ENCODE results near the gene HIF1A. TPM values are rescaled to one million over a fixed set of nuclear protein-coding genes. Genes with fewer than 3 reads are reported as not detected.

Gene HIF1A
- total and polyA plus RNA-seq, 2 of the 13 experiments (the other 11 are each of a cell fraction or from before 2014, with no cell fraction given): 41.0 to 126 TPM

DNA sequence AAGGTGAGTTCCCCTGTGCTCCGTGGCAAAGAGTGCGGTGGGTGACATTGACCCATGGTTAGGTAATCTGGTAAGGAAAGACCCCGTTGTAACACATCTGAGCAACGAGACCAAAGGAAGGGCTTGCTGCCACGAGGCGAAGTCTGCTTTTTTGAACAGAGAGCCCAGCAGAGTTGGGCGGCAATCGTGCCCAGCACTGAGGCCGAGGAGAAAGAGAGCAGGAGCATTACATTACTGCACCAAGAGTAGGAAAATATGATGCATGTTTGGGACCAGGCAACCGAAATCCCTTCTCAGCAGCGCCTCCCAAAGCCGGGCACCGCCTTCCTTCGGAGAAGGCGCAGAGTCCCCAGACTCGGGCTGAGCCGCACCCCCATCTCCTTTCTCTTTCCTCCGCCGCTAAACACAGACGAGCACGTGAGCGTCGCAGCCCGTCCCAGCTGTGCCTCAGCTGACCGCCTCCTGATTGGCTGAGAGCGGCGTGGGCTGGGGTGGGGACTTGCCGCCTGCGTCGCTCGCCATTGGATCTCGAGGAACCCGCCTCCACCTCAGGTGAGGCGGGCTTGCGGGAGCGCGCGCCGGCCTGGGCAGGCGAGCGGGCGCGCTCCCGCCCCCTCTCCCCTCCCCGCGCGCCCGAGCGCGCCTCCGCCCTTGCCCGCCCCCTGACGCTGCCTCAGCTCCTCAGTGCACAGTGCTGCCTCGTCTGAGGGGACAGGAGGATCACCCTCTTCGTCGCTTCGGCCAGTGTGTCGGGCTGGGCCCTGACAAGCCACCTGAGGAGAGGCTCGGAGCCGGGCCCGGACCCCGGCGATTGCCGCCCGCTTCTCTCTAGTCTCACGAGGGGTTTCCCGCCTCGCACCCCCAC is at the start of gene HIF1A (continued):
- TF ChIP-seq, protein P1, sequence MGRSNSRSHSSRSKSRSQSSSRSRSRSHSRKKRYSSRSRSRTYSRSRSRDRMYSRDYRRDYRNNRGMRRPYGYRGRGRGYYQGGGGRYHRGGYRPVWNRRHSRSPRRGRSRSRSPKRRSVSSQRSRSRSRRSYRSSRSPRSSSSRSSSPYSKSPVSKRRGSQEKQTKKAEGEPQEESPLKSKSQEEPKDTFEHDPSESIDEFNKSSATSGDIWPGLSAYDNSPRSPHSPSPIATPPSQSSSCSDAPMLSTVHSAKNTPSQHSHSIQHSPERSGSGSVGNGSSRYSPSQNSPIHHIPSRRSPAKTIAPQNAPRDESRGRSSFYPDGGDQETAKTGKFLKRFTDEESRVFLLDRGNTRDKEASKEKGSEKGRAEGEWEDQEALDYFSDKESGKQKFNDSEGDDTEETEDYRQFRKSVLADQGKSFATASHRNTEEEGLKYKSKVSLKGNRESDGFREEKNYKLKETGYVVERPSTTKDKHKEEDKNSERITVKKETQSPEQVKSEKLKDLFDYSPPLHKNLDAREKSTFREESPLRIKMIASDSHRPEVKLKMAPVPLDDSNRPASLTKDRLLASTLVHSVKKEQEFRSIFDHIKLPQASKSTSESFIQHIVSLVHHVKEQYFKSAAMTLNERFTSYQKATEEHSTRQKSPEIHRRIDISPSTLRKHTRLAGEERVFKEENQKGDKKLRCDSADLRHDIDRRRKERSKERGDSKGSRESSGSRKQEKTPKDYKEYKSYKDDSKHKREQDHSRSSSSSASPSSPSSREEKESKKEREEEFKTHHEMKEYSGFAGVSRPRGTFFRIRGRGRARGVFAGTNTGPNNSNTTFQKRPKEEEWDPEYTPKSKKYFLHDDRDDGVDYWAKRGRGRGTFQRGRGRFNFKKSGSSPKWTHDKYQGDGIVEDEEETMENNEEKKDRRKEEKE (IDR thresholded peaks at IDR 0.05): no peak
- TF ChIP-seq PCBP2 (optimal IDR thresholded peaks at IDR 0.05; ENCODE audit: low read depth, low read length, poor library complexity, severe bottlenecking) (no peak), THYN1 (CRISPR knock-in tag; IDR thresholded peaks at IDR 0.05; ENCODE audit: borderline replicate concordance, low read depth) (no peak), ZNF331 (CRISPR knock-in tag; IDR thresholded peaks at IDR 0.05) (peak; percentile 66; the same call in 1 of the 2 replicates), KDM4B (CRISPR knock-in tag; IDR thresholded peaks at IDR 0.05) (no peak; the same call in 1 of the 2 replicates), GABPB1 (CRISPR knock-in tag; IDR thresholded peaks at IDR 0.05) (peak; percentile 68), ZNF883 (CRISPR knock-in tag; IDR thresholded peaks at IDR 0.05; ENCODE audit: not compliant biosample characterization) (no peak), ZBTB3 (CRISPR knock-in tag; IDR thresholded peaks at IDR 0.05; ENCODE audit: borderline replicate concordance, low read depth) (0 out of 2 replicates have a peak, but pooled peaks have one; percentile 36), ARID2 (CRISPR knock-in tag; IDR thresholded peaks at IDR 0.05; ENCODE audit: borderline replicate concordance) (no peak), NFKB2 (CRISPR knock-in tag; IDR thresholded peaks at IDR 0.05; ENCODE audit: borderline replicate concordance) (peak; percentile 72; the same call in 1 of the 2 replicates), CEBPB (IDR thresholded peaks at IDR 0.05; ENCODE audit: borderline replicate concordance, low read depth, low read length) (no peak), RCOR2 (CRISPR knock-in tag; IDR thresholded peaks at IDR 0.05) (no peak), SRY (CRISPR knock-in tag; IDR thresholded peaks at IDR 0.05) (peak; percentile 68; the same call in 1 of the 2 replicates)
- TF ChIP-seq, protein P2, sequence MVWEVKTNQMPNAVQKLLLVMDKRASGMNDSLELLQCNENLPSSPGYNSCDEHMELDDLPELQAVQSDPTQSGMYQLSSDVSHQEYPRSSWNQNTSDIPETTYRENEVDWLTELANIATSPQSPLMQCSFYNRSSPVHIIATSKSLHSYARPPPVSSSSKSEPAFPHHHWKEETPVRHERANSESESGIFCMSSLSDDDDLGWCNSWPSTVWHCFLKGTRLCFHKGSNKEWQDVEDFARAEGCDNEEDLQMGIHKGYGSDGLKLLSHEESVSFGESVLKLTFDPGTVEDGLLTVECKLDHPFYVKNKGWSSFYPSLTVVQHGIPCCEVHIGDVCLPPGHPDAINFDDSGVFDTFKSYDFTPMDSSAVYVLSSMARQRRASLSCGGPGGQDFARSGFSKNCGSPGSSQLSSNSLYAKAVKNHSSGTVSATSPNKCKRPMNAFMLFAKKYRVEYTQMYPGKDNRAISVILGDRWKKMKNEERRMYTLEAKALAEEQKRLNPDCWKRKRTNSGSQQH (CRISPR knock-in tag; IDR thresholded peaks at IDR 0.05; ENCODE audit: low read depth): peak; percentile 60; the same call in 1 of the 2 replicates
- TF ChIP-seq, protein P3, sequence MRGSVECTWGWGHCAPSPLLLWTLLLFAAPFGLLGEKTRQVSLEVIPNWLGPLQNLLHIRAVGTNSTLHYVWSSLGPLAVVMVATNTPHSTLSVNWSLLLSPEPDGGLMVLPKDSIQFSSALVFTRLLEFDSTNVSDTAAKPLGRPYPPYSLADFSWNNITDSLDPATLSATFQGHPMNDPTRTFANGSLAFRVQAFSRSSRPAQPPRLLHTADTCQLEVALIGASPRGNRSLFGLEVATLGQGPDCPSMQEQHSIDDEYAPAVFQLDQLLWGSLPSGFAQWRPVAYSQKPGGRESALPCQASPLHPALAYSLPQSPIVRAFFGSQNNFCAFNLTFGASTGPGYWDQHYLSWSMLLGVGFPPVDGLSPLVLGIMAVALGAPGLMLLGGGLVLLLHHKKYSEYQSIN (CRISPR knock-in tag; IDR thresholded peaks at IDR 0.05; ENCODE audit: borderline replicate concordance): no peak
- TF ChIP-seq, protein P4, sequence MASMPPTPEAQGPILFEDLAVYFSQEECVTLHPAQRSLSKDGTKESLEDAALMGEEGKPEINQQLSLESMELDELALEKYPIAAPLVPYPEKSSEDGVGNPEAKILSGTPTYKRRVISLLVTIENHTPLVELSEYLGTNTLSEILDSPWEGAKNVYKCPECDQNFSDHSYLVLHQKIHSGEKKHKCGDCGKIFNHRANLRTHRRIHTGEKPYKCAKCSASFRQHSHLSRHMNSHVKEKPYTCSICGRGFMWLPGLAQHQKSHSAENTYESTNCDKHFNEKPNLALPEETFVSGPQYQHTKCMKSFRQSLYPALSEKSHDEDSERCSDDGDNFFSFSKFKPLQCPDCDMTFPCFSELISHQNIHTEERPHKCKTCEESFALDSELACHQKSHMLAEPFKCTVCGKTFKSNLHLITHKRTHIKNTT (CRISPR knock-in tag; IDR thresholded peaks at IDR 0.05): no peak

All from HepG2 (cell line).